Measurements from ENCODE around the gene PHF20.
"Not testable (repeated sequence)": the region's sequence is repeated elsewhere in the genome, so short reads cannot be mapped to it uniquely, and the experiment has no call there.

PHF20 gene

DNA sequence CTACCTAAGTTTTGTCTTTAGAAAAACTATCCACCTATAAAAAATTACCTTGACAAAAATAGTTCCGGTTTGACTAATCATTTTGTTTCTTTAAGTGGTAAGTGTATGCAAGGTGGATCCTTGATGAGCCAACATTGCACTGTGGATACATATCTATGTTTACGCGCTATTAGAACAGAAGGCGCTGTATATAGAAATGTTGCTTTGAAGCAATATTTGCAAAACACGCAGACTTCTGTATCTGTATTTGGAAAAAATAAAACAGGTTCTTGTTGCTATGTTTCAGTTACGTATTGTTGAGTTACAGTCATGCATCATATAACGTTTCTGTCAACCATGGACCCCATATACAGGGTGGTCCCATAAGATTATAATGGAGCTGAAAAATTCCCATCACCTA is 178.3 kb downstream of the PHF20 start:
- H3K9ac ChIP-seq (ENCODE audit: low read length), result no peak overlapping the region
- no peaks in the 10 kb centered on the region for H3K9me3 ChIP-seq (ENCODE audit: low read length)
- H3K4me1 ChIP-seq (ENCODE audit: insufficient read depth, low read length), result peaks cover 14% of the 10 kb centered on the region
- H3K4me3 ChIP-seq (ENCODE audit: low read depth in 1 of 2, low read length in 2 of 2), result no peak overlapping the region
- no peak overlapping the region for H3K27ac ChIP-seq (ENCODE audit: low read depth, low read length)
- H3K27me3 ChIP-seq (ENCODE audit: control insufficient read depth in 1 of 2, insufficient read depth in 2 of 2, low read length in 2 of 2), result no peaks in the 10 kb centered on the region
- H3K36me3 ChIP-seq (ENCODE audit: insufficient read depth, low read length), result peaks cover 12% of the 10 kb centered on the region

DNA sequence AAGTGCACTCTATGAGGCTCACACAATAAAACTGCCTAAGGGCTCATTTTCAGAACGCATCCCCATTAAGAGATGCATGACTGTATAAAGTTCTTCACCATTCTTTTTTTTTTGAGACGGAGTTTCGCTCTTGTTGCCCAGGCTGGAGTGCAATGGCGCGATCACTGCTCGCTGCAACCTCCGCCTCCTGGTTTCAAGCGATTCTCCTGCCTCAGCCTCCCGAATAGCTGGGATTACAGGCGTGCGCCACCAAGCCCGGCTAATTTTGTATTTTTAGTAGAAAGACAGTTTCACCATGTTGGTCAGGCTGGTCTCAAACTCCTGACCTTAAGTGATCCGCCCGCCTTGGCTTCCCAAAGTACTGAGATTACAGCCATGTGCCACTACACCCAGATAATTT is 180.3 kb downstream of the PHF20 start:
- H3K36me3 ChIP-seq (ENCODE audit: insufficient read depth, low read length), result peaks cover 11% of the 10 kb centered on the region
- not testable (repeated sequence) for H3K4me3 ChIP-seq (ENCODE audit: low read depth in 1 of 2, low read length in 2 of 2); H3K27me3 ChIP-seq (ENCODE audit: control insufficient read depth in 1 of 2, insufficient read depth in 2 of 2, low read length in 2 of 2); H3K9me3 ChIP-seq (ENCODE audit: low read length); H3K27ac ChIP-seq (ENCODE audit: low read depth, low read length); H3K9ac ChIP-seq (ENCODE audit: low read length)
- H3K4me1 ChIP-seq (ENCODE audit: insufficient read depth, low read length), result peaks cover 19% of the 10 kb centered on the region

DNA sequence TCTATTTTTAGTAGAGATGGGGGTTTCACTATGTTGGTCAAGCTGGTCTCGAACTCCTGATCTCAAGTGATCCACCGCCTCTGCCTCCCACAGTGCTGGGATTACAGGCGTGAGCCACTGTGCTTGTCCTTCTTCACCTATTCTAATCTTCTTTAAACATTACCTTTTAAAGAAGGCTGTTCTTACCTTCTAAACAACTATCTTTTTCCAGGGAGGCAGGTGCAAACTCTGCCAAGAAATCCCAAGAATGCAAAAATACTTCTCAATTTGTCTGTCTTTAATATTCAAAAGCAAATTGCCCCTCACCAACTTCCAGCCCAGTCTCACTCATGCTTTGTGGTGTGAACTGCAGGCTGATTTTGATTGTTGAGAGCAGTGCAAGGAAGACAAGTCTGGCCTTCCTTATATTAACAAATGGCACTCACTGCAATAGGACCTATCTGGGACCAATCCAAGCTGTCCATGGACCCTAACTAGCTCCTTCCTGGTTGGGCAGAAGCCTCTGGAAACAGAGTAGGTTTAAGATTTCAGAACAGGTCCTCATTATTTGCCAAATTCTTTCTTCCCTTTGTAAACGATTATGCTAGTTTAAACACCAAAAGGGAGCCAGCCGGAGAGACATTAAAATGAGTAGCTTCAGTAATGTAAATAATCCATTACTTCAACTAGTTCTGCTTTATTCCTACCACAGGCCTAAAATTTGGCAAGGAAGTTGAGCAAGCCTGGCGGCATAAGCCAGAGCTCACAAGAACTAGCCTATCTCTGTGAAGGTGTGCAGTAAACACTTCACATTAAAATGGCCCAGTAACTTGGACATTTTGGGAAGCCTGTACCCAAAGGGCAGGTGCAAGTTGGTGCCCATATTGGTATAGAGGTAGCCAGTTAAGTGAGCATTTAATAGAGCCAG is 180.9 kb downstream of the PHF20 start:
- Histone ChIP-seq H3K4me1 (ENCODE audit: insufficient read depth, low read length) (peaks cover 19% of the 10 kb centered on the region), H3K27me3 (ENCODE audit: control insufficient read depth in 1 of 2, insufficient read depth in 2 of 2, low read length in 2 of 2) (no peaks in the 10 kb centered on the region), H3K9me3 (ENCODE audit: low read length) (no peaks in the 10 kb centered on the region), H3K4me3 (ENCODE audit: low read depth in 1 of 2, low read length in 2 of 2) (peak overlapping the region; percentile 93 to 95), H3K9ac (ENCODE audit: low read length) (peak overlapping the region; percentile 98), H3K27ac (ENCODE audit: low read depth, low read length) (peak overlapping the region; percentile 94), H3K36me3 (ENCODE audit: insufficient read depth, low read length) (peaks cover 5% of the 10 kb centered on the region)

DNA sequence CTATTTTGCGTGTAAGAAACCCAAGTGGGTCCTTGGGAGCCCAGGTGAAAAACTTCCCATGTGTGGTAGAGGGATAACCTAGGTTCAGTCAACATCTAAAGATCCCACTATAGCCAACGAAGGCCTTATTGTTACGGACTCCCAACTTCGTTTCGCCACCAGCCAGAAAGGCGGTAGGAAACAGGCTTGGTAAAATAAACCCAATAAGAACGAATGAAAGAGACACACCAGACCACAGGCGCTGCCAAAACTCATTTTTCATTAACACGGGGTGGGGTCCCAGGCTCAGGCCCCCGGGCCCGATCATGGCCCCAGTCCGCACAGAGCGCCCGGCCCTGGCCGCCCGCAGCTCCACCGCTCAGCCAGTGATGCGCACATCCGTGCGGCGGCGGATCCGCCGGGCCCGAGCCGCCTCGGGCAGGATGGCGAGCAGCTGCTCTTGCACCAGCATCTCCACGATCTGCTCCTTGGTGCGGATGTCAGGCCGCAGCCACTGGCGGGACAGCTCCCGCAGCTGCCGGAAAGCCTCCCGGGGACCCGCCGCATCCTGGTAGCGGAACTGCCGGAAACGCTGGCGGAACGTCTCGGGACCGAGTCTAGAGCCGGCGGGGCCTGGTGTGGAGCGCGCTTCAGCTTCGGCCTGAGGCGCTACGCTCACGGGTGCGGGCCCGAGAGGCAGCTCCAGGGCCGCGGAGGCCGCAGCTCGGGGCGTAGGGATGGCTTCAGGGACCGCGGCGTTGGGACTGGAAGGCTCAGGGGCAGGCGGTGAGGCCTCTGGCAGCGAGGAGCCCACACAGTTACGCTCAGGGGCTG is 181.8 kb downstream of the PHF20 start:
- H3K27me3 ChIP-seq (ENCODE audit: control insufficient read depth in 1 of 2, insufficient read depth in 2 of 2, low read length in 2 of 2), result no peaks in the 10 kb centered on the region
- H3K4me3 ChIP-seq (ENCODE audit: low read depth in 1 of 2, low read length in 2 of 2), result peak overlapping the region; percentile 93 to 95
- H3K27ac ChIP-seq (ENCODE audit: low read depth, low read length), result peak overlapping the region; percentile 94
- no peaks in the 10 kb centered on the region for H3K9me3 ChIP-seq (ENCODE audit: low read length)
- no peaks in the 10 kb centered on the region for H3K36me3 ChIP-seq (ENCODE audit: insufficient read depth, low read length)
- H3K9ac ChIP-seq (ENCODE audit: low read length), result peak overlapping the region; percentile 98
- H3K4me1 ChIP-seq (ENCODE audit: insufficient read depth, low read length), result peaks cover 19% of the 10 kb centered on the region

DNA sequence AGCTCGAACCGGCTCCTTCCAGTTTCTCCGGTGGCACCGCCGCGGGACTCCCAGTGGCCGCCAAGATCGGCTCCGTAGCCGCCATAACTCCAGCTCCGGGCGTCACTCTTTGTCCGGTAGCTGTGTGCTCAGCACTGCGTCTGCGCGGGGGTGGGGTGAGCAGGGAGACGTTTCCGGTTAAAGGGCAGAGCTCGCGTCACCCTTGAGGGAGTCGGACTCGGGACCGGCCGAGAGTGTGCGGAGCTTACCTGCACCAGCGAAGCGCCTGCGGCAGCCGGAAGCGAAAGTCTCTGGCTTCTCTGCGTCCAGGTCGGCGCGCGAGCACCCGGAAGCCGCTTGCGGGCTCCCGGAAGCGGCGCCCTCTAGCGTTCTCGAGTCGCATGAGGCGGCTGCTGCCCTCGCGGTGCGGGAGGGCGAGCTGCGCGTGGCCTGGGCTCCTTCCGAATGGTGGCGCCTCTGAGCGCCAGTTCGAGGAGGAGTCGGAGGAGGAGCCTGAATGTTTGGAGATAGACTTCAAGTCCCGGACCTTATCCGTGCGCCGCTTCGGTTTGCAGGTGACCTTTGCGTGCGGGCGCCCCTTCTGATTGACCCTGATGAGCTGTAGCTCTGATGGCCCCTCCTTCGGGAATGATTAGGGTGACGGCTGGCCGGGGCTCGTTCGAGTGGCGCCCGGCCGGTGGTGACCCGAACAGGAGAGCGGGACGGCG is 182.5 kb downstream of the PHF20 start, which contains the start of gene SCAND1:
Gene SCAND1 (minus strand): TSS at position 303 of the 707 bp plus-strand sequence. CDS start 218 bp downstream, at position 85.
- Histone ChIP-seq H3K27ac (ENCODE audit: low read depth, low read length) (peak within 1 kb of the TSS; percentile 94), H3K4me1 (ENCODE audit: insufficient read depth, low read length) (peaks cover 19% of the 10 kb centered on the region), H3K27me3 (ENCODE audit: control insufficient read depth in 1 of 2, insufficient read depth in 2 of 2, low read length in 2 of 2) (no peaks in the 10 kb centered on the region), H3K9me3 (ENCODE audit: low read length) (no peaks in the 10 kb centered on the region), H3K36me3 (ENCODE audit: insufficient read depth, low read length) (no peaks in the 10 kb centered on the region), H3K4me3 (ENCODE audit: low read depth in 1 of 2, low read length in 2 of 2) (peak within 1 kb of the TSS; percentile 93 to 95), H3K9ac (ENCODE audit: low read length) (peak within 1 kb of the TSS; percentile 98)

DNA sequence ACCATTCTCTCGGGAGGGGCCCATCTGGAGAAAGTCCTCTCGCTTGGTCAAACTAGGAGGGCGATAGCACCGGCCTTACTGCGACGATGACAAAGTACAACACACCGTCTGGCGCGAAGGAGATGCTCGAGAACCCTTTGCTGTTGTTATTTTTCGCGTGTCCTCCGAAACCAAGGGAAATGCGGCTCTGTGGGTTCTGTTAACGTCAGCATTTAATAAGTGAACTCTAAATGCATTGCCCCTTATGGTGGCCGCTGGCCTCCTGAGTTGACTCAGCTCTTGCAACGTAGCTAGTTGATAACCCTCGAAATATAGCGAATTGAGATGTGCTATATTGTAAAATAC is 183.1 kb downstream of the PHF20 start:
- H3K4me1 ChIP-seq (ENCODE audit: insufficient read depth, low read length), result peaks cover 19% of the 10 kb centered on the region
- H3K27ac ChIP-seq (ENCODE audit: low read depth, low read length), result peak overlapping the region; percentile 94
- H3K4me3 ChIP-seq (ENCODE audit: low read depth in 1 of 2, low read length in 2 of 2), result peak overlapping the region; percentile 93 to 95
- H3K27me3 ChIP-seq (ENCODE audit: control insufficient read depth in 1 of 2, insufficient read depth in 2 of 2, low read length in 2 of 2), result no peaks in the 10 kb centered on the region
- H3K9me3 ChIP-seq (ENCODE audit: low read length), result no peaks in the 10 kb centered on the region
- peak overlapping the region; percentile 90 for H3K9ac ChIP-seq (ENCODE audit: low read length)
- H3K36me3 ChIP-seq (ENCODE audit: insufficient read depth, low read length), result no peaks in the 10 kb centered on the region

DNA sequence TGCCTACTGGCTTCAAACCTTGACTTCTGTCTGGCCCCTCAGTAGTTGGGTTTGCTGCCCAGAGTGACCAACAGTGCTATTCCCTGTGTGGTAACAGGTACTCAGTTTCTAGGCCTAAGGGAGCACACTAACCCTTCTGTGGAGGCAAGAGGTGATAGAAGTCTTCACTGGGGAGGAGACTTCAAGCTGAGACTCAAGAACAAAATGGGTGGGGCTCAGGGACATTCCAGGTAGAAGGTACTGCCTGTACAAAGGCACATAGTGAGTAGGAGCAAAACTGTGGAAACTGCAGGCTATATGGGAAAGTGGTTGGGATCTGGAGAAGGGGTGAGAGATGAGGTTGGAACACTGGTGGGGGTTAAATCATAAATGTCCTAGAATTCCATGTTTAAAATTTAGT is 184.8 kb downstream of the PHF20 start:
- Histone ChIP-seq H3K9ac (ENCODE audit: low read length) (no peak overlapping the region), H3K4me3 (ENCODE audit: low read depth in 1 of 2, low read length in 2 of 2) (no peak overlapping the region), H3K27me3 (ENCODE audit: control insufficient read depth in 1 of 2, insufficient read depth in 2 of 2, low read length in 2 of 2) (no peaks in the 10 kb centered on the region), H3K9me3 (ENCODE audit: low read length) (no peaks in the 10 kb centered on the region), H3K27ac (ENCODE audit: low read depth, low read length) (no peak overlapping the region), H3K4me1 (ENCODE audit: insufficient read depth, low read length) (peaks cover 19% of the 10 kb centered on the region), H3K36me3 (ENCODE audit: insufficient read depth, low read length) (no peaks in the 10 kb centered on the region)

DNA sequence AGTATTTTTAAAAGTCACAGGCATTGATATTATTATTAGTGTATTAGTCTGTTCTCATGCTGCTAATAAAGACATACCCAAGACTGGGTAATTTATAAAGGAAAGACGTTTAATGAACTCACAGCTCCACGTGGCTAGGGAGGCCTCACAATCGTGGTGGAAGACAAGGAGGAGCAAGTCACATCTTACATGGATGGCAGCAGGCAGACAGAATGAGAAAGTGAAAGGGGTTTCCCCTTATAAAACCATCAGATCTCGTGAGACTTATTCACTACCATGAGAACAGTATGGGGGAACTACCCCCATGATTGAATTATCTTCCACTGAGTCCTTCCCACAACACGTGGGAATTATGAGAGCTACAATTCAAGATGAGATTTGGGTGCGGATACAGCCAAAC is 187.5 kb downstream of the PHF20 start:
- not testable (repeated sequence) for H3K27ac ChIP-seq (ENCODE audit: low read depth, low read length); H3K4me1 ChIP-seq (ENCODE audit: insufficient read depth, low read length); H3K9me3 ChIP-seq (ENCODE audit: low read length)

DNA sequence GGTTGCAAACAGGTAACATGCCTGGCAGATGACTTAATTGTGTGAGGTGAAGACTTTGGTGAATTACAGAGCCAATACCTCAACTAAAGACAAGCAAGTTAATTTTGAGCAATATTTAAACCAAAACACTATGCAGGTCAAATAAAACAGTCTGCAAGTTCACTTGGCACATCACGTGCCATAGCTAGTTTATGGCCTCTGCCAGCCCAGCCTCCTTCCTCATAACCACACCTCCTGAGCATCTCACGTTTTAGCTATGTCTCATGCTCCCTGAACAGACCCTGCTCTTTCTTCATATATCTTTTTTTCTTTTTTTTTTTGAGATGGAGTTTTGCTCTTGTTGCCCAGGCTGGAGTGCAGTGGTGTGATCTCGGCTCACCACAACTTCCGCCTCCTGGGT is 192.1 kb downstream of the PHF20 start:
- no peak overlapping the region for H3K27ac ChIP-seq (ENCODE audit: low read depth, low read length)
- no peak overlapping the region for H3K9ac ChIP-seq (ENCODE audit: low read length)
- no peaks in the 10 kb centered on the region for H3K36me3 ChIP-seq (ENCODE audit: insufficient read depth, low read length)
- H3K9me3 ChIP-seq (ENCODE audit: low read length), result no peaks in the 10 kb centered on the region
- H3K27me3 ChIP-seq (ENCODE audit: control insufficient read depth in 1 of 2, insufficient read depth in 2 of 2, low read length in 2 of 2), result no peaks in the 10 kb centered on the region
- no peaks in the 10 kb centered on the region for H3K4me1 ChIP-seq (ENCODE audit: insufficient read depth, low read length)
- no peak overlapping the region for H3K4me3 ChIP-seq (ENCODE audit: low read depth in 1 of 2, low read length in 2 of 2)

More for the DNA sequence above, 187.5 kb downstream of the PHF20 start:
- H3K27me3 ChIP-seq (ENCODE audit: control insufficient read depth in 1 of 2, insufficient read depth in 2 of 2, low read length in 2 of 2); H3K9ac ChIP-seq (ENCODE audit: low read length); H3K4me3 ChIP-seq (ENCODE audit: low read depth in 1 of 2, low read length in 2 of 2); H3K36me3 ChIP-seq (ENCODE audit: insufficient read depth, low read length): not testable (repeated sequence)

DNA sequence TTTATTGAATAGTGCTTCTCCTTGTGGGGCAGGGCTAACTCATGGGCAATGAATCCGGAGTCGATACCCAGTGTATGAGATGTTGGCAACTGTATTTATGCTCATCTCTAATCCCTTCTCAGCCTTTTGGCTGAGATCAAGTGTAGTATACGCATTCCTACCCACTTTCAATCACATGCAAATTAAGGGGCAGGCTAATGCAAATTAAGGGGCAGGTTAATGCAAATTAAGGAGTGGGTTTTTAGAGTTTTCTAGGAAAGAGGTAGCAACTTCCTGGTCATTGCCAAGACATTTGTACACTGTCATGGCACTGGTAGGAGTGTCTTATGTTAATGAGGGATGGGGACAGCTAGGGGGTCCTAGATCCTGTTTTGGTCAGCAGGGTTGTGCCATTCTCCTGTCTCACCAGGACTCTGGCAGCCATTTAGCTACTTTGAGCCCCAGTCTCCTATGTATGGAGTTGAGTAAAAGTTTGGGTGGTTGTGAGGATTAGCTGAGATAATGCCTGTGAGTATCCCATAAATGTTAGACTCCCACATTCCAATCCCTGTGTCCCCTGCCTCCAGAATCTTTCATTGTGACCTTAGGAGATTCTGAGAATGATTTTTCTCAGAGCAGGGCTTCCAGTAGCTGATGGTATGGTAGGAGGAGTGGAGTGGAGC is 196.3 kb downstream of the PHF20 start, which contains the start of gene CNBD2:
Gene CNBD2 (plus strand): TSS at position 612 of the 662 bp plus-strand sequence. CDS start 173 bp downstream, outside the sequence.
- Histone ChIP-seq H3K4me3 (ENCODE audit: low read depth in 1 of 2, low read length in 2 of 2) (no peak within 1 kb of the TSS), H3K9me3 (ENCODE audit: low read length) (no peaks in the 10 kb centered on the region), H3K9ac (ENCODE audit: low read length) (no peak within 1 kb of the TSS), H3K27ac (ENCODE audit: low read depth, low read length) (no peak within 1 kb of the TSS), H3K36me3 (ENCODE audit: insufficient read depth, low read length) (no peaks in the 10 kb centered on the region), H3K27me3 (ENCODE audit: control insufficient read depth in 1 of 2, insufficient read depth in 2 of 2, low read length in 2 of 2) (no peaks in the 10 kb centered on the region), H3K4me1 (ENCODE audit: insufficient read depth, low read length) (no peaks in the 10 kb centered on the region)

Measured in muscle layer of colon (tissue), 2 donors.